ENCODE data around the gene ING4.

DNA sequence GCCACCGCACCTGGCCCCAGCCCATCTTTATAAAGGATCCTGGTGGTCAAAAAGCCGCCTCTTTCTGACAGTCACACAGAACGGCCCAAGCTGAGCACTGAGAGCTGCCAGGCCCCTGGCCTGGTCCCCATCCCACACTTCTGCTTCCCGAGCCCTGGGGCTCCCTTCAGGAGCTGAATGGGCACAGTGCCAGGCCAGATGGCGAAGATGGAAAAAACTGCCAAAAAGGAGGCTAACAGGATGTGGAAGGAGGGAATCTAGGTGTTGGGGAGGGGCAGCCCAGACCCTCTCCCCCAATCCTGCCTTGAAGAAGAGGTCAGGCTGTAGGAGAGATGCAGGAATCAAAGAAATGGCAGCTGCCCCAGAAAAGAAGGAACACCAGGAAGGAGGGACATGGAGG is 32.2 kb downstream of the ING4 start:
- TF ChIP-seq, protein P1, sequence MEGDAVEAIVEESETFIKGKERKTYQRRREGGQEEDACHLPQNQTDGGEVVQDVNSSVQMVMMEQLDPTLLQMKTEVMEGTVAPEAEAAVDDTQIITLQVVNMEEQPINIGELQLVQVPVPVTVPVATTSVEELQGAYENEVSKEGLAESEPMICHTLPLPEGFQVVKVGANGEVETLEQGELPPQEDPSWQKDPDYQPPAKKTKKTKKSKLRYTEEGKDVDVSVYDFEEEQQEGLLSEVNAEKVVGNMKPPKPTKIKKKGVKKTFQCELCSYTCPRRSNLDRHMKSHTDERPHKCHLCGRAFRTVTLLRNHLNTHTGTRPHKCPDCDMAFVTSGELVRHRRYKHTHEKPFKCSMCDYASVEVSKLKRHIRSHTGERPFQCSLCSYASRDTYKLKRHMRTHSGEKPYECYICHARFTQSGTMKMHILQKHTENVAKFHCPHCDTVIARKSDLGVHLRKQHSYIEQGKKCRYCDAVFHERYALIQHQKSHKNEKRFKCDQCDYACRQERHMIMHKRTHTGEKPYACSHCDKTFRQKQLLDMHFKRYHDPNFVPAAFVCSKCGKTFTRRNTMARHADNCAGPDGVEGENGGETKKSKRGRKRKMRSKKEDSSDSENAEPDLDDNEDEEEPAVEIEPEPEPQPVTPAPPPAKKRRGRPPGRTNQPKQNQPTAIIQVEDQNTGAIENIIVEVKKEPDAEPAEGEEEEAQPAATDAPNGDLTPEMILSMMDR (conservative IDR thresholded peaks at IDR 0.05; ENCODE audit: low read depth, low read length): no peak
- TF ChIP-seq MAZ (IDR thresholded peaks at IDR 0.05; ENCODE audit: borderline replicate concordance, low read depth, low read length) (no peak), POLR2A (IDR thresholded peaks at IDR 0.05; ENCODE audit: low read depth, low read length) (no peak), RFX5 (IDR thresholded peaks at IDR 0.05; ENCODE audit: low read depth, low read length) (no peak), MAFK (IDR thresholded peaks at IDR 0.05; ENCODE audit: low read depth, low read length) (no peak), SMC3 (IDR thresholded peaks at IDR 0.05; ENCODE audit: low read depth, low read length) (no peak)
